Measurements from ENCODE around the gene ZNF420. TPM values are rescaled to one million over a fixed set of nuclear protein-coding genes. Genes with fewer than 3 reads are reported as not detected.
"Not testable (repeated sequence)": the region's sequence is repeated elsewhere in the genome, so short reads cannot be mapped to it uniquely, and the experiment has no call there.

The ZNF420 gene
- total and polyA plus RNA-seq, 4 donors: 2.0 to 5.2 (median 3.4) TPM

- Histone ChIP-seq H3K4me3 (ENCODE audit: low read depth in 1 of 3, low read length in 3 of 3) (peak overlapping the region in 2 of 3 donors; percentile 41 to 60), H3K9me3 (ENCODE audit: control insufficient read depth in 4 of 4, low read length in 3 of 4) (peaks cover 46 to 90% (median 55%) of the 10 kb centered on the region in 4 donors), H3K36me3 (ENCODE audit: control insufficient read depth in 4 of 4, insufficient read depth in 3 of 4, low read depth in 1 of 4, low read length in 3 of 4) (peaks cover 10 to 70% (median 63%) of the 10 kb centered on the region in 4 donors)
- DNase-seq (ENCODE audit: low spot score); H3K27me3 ChIP-seq (ENCODE audit: control insufficient read depth in 4 of 4, insufficient read depth in 4 of 4, low read length in 3 of 4); H3K27ac ChIP-seq (ENCODE audit: low read depth in 1 of 2, low read length in 2 of 2); H3K9ac ChIP-seq (ENCODE audit: low read depth in 1 of 2, low read length in 2 of 2); H3K4me1 ChIP-seq (ENCODE audit: control insufficient read depth in 4 of 4, insufficient read depth in 4 of 4, low read length in 3 of 4): not testable (repeated sequence)
- 90% methylated on average over 7 of the region's 7 CpGs for WGBS
- peak; percentile 32 to 33 for TF ChIP-seq RAD21 (IDR thresholded peaks at IDR 0.05)
Measured at GRCh38 chr19:37111753-37112152, 33.5 kb downstream of the ZNF420 start.

GRCh38 chr19:37114001-37114400 is 35.8 kb downstream of the ZNF420 start:
- Histone ChIP-seq H3K9ac (ENCODE audit: low read depth in 1 of 2, low read length in 2 of 2) (no peak overlapping the region), H3K27me3 (ENCODE audit: control insufficient read depth in 4 of 4, insufficient read depth in 4 of 4, low read length in 3 of 4) (no peaks in the 10 kb centered on the region), H3K36me3 (ENCODE audit: control insufficient read depth in 4 of 4, insufficient read depth in 3 of 4, low read depth in 1 of 4, low read length in 3 of 4) (peaks cover 8 to 51% (median 43%) of the 10 kb centered on the region in 4 donors), H3K9me3 (ENCODE audit: control insufficient read depth in 4 of 4, low read length in 3 of 4) (peaks cover 43 to 73% (median 43%) of the 10 kb centered on the region in 4 donors), H3K4me3 (ENCODE audit: low read depth in 1 of 3, low read length in 3 of 3) (peak overlapping the region in 2 of 3 donors; percentile 56 to 60), H3K4me1 (ENCODE audit: control insufficient read depth in 4 of 4, insufficient read depth in 4 of 4, low read length in 3 of 4) (no peaks in the 10 kb centered on the region), H3K27ac (ENCODE audit: low read depth in 1 of 2, low read length in 2 of 2) (no peak overlapping the region)
- WGBS: 95% methylated on average over 9 of the region's 9 CpGs
- TF ChIP-seq CTCF (IDR thresholded peaks at IDR 0.05; ENCODE audit: low read depth, low read length, missing input control): no peak
- no peak for TF ChIP-seq FOXA1 (IDR thresholded peaks at IDR 0.05)
- no peak for TF ChIP-seq EGR1 (IDR thresholded peaks at IDR 0.05; ENCODE audit: low read depth in 2 of 2)
- no peak for TF ChIP-seq GABPA (IDR thresholded peaks at IDR 0.05 in 1 of 2, conservative IDR thresholded peaks at IDR 0.05 in 1 of 2)
- TF ChIP-seq MAX (IDR thresholded peaks at IDR 0.05): no peak
- TF ChIP-seq RAD21 (IDR thresholded peaks at IDR 0.05): no peak
- TF ChIP-seq SP1 (IDR thresholded peaks at IDR 0.05): no peak
- TF ChIP-seq HNF4G (IDR thresholded peaks at IDR 0.05): no peak
- no peak for TF ChIP-seq FOXA2 (IDR thresholded peaks at IDR 0.05)
- no peak for TF ChIP-seq REST (IDR thresholded peaks at IDR 0.05)
- no peak for TF ChIP-seq ZBTB33 (IDR thresholded peaks at IDR 0.05)
- TF ChIP-seq ATF3 (IDR thresholded peaks at IDR 0.05): no peak
- TF ChIP-seq NR2F2 (IDR thresholded peaks at IDR 0.05): no peak
- no peak for DNase-seq (ENCODE audit: low spot score)

GRCh38 chr19:37122093-37122492 is 43.9 kb downstream of the ZNF420 start:
- H3K36me3 ChIP-seq (ENCODE audit: control insufficient read depth in 4 of 4, insufficient read depth in 3 of 4, low read depth in 1 of 4, low read length in 3 of 4); H3K27me3 ChIP-seq (ENCODE audit: control insufficient read depth in 4 of 4, insufficient read depth in 4 of 4, low read length in 3 of 4); H3K4me3 ChIP-seq (ENCODE audit: low read depth in 1 of 3, low read length in 3 of 3); H3K27ac ChIP-seq (ENCODE audit: low read depth in 1 of 2, low read length in 2 of 2); H3K4me1 ChIP-seq (ENCODE audit: control insufficient read depth in 4 of 4, insufficient read depth in 4 of 4, low read length in 3 of 4); DNase-seq (ENCODE audit: low spot score); H3K9ac ChIP-seq (ENCODE audit: low read depth in 1 of 2, low read length in 2 of 2): not testable (repeated sequence)
- 99% methylated on average over 2 of the region's 3 CpGs for WGBS
- H3K9me3 ChIP-seq (ENCODE audit: control insufficient read depth in 4 of 4, low read length in 3 of 4): peaks cover 15 to 43% (median 35%) of the 10 kb centered on the region in 4 donors

Data from liver (tissue), 9 donors.